OCI-LY7 (cell line): ENCODE data around the gene OPCML. TPM values are rescaled to one million over a fixed set of nuclear protein-coding genes. Genes with fewer than 3 reads are reported as not detected.

ENCODE experiments used
- BruUV-seq: library from RNA; stranded (reverse); fragments of 400-500 nt; replicated peaks from 2 replicates; lab custom pipeline; 2021; lab: Mats Ljungman, UMichigan
- CTCF ChIA-PET: fragments of 300-600 bp; sonication (Branson Sonifier 250); formaldehyde crosslinking; loops from one replicate; lab custom pipeline; 2022; ENCODE audit warnings: antibody characterized with exemption; ENCODE audit not compliant: unreplicated experiment; lab: Charles Lee
- POLR2A ChIA-PET: fragments of 300-600 bp; sonication (Branson Sonifier 250); formaldehyde crosslinking; loops from one replicate; lab custom pipeline; 2022; ENCODE audit warnings: antibody characterized with exemption; lab: Charles Lee
- DNase-seq: peaks from one replicate; pipeline ENCODE4 v3.0.0-alpha.2; 2015; ENCODE audit warnings: low spot score
- H2AFZ ChIP-seq: fragments of 200-600 bp; sonication (generic), shearing (Covaris generic); 2 replicates; pipeline ENCODE4 v1.6.1; 2014; ENCODE audit warnings: mild to moderate bottlenecking, antibody characterized with exemption, low read length, moderate library complexity
- H3K27ac ChIP-seq: fragments of 200-600 bp; sonication (generic); 2 replicates; pipeline ENCODE4 v1.5.1; 2014; ENCODE audit warnings: mixed run types, low read depth, mild to moderate bottlenecking, moderate library complexity, low read length, inconsistent platforms; ENCODE audit not compliant: poor library complexity, severe bottlenecking
- H3K36me3 ChIP-seq: fragments of 200-600 bp; sonication (generic); 2 replicates; pipeline ENCODE4 v1.6.1; 2014; ENCODE audit warnings: mild to moderate bottlenecking, antibody characterized with exemption, low read length, moderate library complexity, mixed read lengths; ENCODE audit not compliant: insufficient read depth
- H3K4me1 ChIP-seq: fragments of 200-600 bp; sonication (generic); 2 replicates; pipeline ENCODE4 v1.5.1; 2014; ENCODE audit warnings: mild to moderate bottlenecking, low read length; ENCODE audit not compliant: insufficient read depth, poor library complexity, severe bottlenecking
- H3K4me2 ChIP-seq: fragments of 200-600 bp; sonication (generic); 2 replicates; pipeline ENCODE4 v1.6.1; 2014; ENCODE audit warnings: mild to moderate bottlenecking, low read length
- H3K4me3 ChIP-seq: fragments of 200-600 bp; sonication (generic); 2 replicates; pipeline ENCODE4 v1.5.1; 2014; ENCODE audit warnings: mild to moderate bottlenecking, low read depth, low read length; ENCODE audit not compliant: poor library complexity, severe bottlenecking
- H3K79me2 ChIP-seq: fragments of 200-600 bp; sonication (generic); 2 replicates; pipeline ENCODE4 v1.6.1; 2016; ENCODE audit warnings: low read depth, mild to moderate bottlenecking, low read length, moderate library complexity, mixed read lengths; ENCODE audit not compliant: insufficient read depth
- H3K9me2 ChIP-seq: fragments of 200-600 bp; sonication (generic); 2 replicates; pipeline ENCODE4 v1.6.1; 2016; ENCODE audit warnings: mild to moderate bottlenecking, low read length, mixed read lengths; ENCODE audit not compliant: insufficient read depth
- H3K9me3 ChIP-seq: fragments of 200-600 bp; sonication (generic); 2 replicates; pipeline ENCODE4 v1.6.1; 2014; ENCODE audit warnings: mild to moderate bottlenecking, mixed run types, low read length, mixed read lengths
- H4K20me1 ChIP-seq: fragments of 200-600 bp; sonication (generic); 2 replicates; pipeline ENCODE4 v1.6.1; 2014; ENCODE audit warnings: mild to moderate bottlenecking, antibody characterized with exemption, low read length, moderate library complexity, mixed read lengths; ENCODE audit not compliant: insufficient read depth
- CTCF ChIP-seq: fragments of 200-600 bp; sonication (generic); conservative IDR thresholded peaks from 2 replicates; pipeline ENCODE4 v1.5.1; 2014; ENCODE audit warnings: mild to moderate bottlenecking, antibody characterized with exemption, low read length, moderate library complexity, mixed read lengths
- EZH2phosphoT487 ChIP-seq: fragments of 200-600 bp; sonication (generic); IDR thresholded peaks from 2 replicates; pipeline ENCODE4 v1.6.1; 2018; ENCODE audit warnings: low read depth, borderline replicate concordance, mild to moderate bottlenecking, mixed run types, antibody characterized with exemption, low read length, moderate library complexity, mixed read lengths
- intact Hi-C: fragments of 100-400 bp; cut with micrococcal nuclease; formaldehyde crosslinking; loops from one replicate; pipeline ENCODE4 v1.10.0; 2022; ENCODE audit not compliant: unreplicated experiment
- total RNA-seq, 2 experiments: library from RNA; depleted of rRNA in 1 of 2; stranded (reverse); fragments of >200 nt in 1 of 2; shearing (Covaris generic) in 1 of 2; gene quantifications; 2 replicates each; pipeline ENCODE4 v1.2.3, GENCODE V29; 2014 to 2022

Gene OPCML
- total RNA-seq, 2 experiments from 2014 or later: not detected

- no peaks in the 10 kb centered on the region for H3K9me3 ChIP-seq
- intact Hi-C loops: no loop called here
- H3K4me2 ChIP-seq: no peak overlapping the region
- H3K4me1 ChIP-seq: no peaks in the 10 kb centered on the region
- H3K27ac ChIP-seq: no peak overlapping the region
- H3K4me3 ChIP-seq: no peak overlapping the region
- H2AFZ ChIP-seq: no peak overlapping the region
- H4K20me1 ChIP-seq: no peaks in the 10 kb centered on the region
- TF ChIP-seq EZH2phosphoT487 (no peak), CTCF (no peak)
- DNase-seq: no peak
- ChIA-PET POLR2A (no interaction called here), CTCF (interaction anchor here (0.6 kb wide), 1 partner anchor 633 kb away, joined by 4 read pairs; no protein-coding TSS in a partner anchor)
- no peaks in the 10 kb centered on the region for H3K79me2 ChIP-seq
- no TSS peak for BruUV-seq
- H3K36me3 ChIP-seq: no peaks in the 10 kb centered on the region
- no peaks in the 10 kb centered on the region for H3K9me2 ChIP-seq
Measured at GRCh38 chr11:133041928-133042882, 490.1 kb downstream of the OPCML start.

GRCh38 chr11:133041181-133041580 is 491.1 kb downstream of the OPCML start:
- BruUV-seq: no TSS peak
- Histone ChIP-seq H3K9me2 (no peaks in the 10 kb centered on the region), H3K36me3 (no peaks in the 10 kb centered on the region), H3K79me2 (no peaks in the 10 kb centered on the region), H3K4me1 (no peaks in the 10 kb centered on the region), H3K9me3 (no peaks in the 10 kb centered on the region), H3K4me2 (no peak overlapping the region), H2AFZ (no peak overlapping the region), H3K27ac (no peak overlapping the region), H3K4me3 (no peak overlapping the region), H4K20me1 (no peaks in the 10 kb centered on the region)
- CTCF ChIA-PET: interaction anchor here (0.6 kb wide), 1 partner anchor 634 kb away, joined by 4 read pairs; no protein-coding TSS in a partner anchor
- DNase-seq: no peak
- TF ChIP-seq EZH2phosphoT487 (no peak), CTCF (no peak)
- POLR2A ChIA-PET: no interaction called here
- intact Hi-C loops: no loop called here
